Measurements from ENCODE around the gene CD247.

The CD247 gene

DNA sequence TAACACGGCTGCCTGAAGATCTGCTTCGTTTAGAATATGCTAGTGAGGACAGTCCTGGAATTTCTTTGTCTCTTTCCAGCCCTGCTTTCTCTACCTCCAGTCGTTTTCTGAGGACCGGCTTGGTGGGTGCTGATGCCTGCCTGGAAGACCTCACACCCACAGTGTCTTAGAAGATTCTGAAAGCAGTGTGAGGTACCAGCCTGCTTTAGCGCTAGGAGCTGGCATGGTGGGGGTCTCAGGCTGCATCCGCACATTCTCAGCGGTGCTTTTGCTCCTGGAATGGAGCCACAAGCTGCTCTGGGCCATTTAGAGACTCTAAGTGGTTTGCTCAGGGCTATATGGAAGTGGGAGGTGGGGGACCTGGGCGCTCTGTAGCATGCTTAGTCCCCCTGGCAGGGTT lies 61.4 kb downstream of the CD247 start:
- TF ChIP-seq, protein P1, sequence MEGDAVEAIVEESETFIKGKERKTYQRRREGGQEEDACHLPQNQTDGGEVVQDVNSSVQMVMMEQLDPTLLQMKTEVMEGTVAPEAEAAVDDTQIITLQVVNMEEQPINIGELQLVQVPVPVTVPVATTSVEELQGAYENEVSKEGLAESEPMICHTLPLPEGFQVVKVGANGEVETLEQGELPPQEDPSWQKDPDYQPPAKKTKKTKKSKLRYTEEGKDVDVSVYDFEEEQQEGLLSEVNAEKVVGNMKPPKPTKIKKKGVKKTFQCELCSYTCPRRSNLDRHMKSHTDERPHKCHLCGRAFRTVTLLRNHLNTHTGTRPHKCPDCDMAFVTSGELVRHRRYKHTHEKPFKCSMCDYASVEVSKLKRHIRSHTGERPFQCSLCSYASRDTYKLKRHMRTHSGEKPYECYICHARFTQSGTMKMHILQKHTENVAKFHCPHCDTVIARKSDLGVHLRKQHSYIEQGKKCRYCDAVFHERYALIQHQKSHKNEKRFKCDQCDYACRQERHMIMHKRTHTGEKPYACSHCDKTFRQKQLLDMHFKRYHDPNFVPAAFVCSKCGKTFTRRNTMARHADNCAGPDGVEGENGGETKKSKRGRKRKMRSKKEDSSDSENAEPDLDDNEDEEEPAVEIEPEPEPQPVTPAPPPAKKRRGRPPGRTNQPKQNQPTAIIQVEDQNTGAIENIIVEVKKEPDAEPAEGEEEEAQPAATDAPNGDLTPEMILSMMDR (conservative IDR thresholded peaks at IDR 0.05; ENCODE audit: control insufficient read depth, insufficient read depth, low read depth, low read length), result no peak
- no peak overlapping the region for H3K4me3 ChIP-seq (ENCODE audit: control insufficient read depth, low read depth, low read length)
- no peak for DNase-seq (ENCODE audit: low read depth)

DNA sequence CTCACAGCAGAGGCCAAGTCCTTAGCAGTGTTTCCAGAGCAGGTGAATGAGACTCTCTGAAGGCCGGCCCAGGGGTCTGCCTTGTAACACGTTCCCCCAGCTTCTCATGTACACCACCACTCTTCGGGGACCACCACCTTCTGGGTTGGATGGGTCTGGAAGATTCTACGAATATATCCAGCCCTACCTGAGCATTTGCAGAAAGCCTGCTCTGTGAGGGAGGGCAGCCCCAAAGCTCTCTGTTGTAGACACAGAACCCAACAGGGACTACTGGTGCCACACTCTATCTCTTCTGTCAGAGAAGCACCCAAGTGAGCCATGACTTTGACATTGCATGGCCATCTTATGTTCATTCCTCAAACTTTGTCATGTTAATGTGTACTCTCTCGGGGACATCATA lies 61.8 kb downstream of the CD247 start:
- H3K4me3 ChIP-seq (ENCODE audit: control insufficient read depth, low read depth, low read length), result no peak overlapping the region
- no peak for DNase-seq (ENCODE audit: low read depth)
- TF ChIP-seq, protein P1 (conservative IDR thresholded peaks at IDR 0.05; ENCODE audit: control insufficient read depth, insufficient read depth, low read depth, low read length), result no peak

DNA sequence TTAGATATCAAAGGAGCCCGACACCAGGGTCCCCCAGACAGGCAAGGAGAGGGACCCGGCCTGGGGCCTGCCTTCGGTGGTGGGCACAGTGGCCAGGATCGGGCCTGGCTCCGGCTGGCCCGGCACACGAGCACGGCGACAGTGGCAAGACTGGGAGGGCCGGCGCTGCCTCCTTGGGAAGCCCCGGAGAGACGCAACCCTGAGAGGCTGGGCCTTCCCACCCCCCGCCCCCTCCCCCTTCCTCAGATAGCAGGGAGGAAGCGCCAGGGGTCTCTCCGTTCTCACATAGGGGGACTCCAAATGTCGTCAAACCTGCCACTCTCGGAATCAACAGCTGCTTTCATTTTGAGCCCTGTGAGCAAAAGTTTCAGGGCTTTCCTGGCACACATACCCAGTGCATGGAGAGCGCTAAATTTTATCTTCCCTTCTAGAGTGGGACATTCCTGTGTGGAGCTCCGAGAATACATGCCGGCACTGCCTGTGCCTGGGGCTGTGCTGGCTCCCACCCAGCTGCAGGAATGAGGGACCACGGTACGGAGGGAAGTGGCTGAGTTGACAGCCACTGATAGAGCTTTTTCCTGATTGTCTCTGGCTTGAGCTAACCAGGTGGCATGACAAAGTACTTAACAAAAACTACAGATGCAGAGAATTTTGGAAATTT lies 62.4 kb downstream of the CD247 start:
- H3K4me3 ChIP-seq (ENCODE audit: control insufficient read depth, low read depth, low read length), result peak overlapping the region; percentile 65
- TF ChIP-seq, protein P1 (conservative IDR thresholded peaks at IDR 0.05; ENCODE audit: control insufficient read depth, insufficient read depth, low read depth, low read length), result no peak
- no peak for DNase-seq (ENCODE audit: low read depth)

DNA sequence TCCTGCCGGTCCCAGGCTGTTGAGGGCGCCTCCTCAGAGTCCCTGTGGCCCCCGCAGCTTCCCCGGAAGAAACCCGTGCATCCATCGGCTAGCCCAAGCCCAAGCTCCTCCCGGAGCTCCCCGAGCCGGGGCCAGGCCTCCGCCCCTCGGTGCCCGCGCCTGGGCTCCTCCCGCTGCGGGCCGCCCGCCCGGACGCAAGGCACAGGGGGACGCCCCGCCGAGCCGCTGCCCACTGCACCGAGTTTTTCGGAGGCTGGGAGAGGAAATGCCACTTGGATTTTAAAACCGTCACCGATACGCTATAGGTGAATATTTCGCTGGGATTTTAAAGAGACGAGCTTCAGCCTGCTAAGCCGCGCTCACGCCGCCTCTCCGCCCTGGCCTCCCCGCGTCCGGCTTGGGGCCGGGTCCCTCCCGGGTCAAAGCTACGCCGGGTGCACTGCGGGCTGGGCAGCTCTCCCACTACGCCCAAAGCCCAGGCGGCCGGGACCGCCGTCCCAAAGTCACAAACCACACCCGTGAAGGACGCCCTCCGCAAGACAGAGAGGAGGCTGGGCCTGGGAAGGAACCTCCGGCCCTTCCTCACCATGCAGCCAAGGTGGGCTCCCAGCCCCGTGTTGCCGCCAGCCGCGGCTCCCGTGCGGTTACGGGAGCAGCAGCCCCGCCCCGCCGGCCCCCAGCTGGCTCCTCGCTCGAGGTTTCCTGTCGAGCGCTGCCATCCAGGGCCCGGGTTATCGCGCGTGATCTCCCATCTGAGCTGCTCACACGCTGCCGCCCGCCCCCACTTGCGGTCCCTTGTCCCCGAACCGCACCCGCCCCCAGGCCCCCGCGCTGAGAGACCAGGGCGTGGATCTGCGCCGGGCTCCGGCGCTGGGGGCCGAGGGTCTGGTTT lies 63.2 kb downstream of the CD247 start:
- TF ChIP-seq, protein P1 (conservative IDR thresholded peaks at IDR 0.05; ENCODE audit: control insufficient read depth, insufficient read depth, low read depth, low read length), result no peak
- peak overlapping the region; percentile 65 for H3K4me3 ChIP-seq (ENCODE audit: control insufficient read depth, low read depth, low read length)
- no peak for DNase-seq (ENCODE audit: low read depth)

DNA sequence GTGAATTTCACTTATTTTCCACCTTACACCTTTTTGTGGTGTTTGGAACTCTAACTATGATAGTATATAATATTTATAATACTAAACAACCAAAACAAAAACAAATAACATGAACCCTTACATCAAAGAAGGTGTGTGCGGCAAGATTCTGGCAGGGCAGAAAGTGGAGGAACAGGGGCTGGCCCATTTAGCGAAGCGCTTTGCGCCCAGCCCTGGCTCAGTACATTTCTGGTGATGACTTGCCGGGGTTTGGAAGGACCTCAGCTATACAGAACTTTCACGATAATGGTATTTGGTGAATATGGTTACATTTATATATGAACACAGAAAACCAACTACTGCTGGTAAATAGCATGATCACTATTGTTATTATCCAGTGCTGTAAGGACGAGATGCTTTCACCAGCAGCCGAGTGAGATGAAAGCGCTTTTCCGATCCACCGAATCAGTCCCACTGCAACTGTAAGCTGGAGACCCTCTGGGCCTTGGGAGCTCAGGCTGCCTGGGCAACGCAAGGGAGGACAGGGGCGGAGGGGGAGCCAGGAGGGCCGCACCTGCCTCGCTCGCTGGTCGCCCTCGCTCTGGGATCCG lies 63.9 kb downstream of the CD247 start:
- TF ChIP-seq, protein P1 (conservative IDR thresholded peaks at IDR 0.05; ENCODE audit: control insufficient read depth, insufficient read depth, low read depth, low read length), result no peak
- DNase-seq (ENCODE audit: low read depth), result no peak
- H3K4me3 ChIP-seq (ENCODE audit: control insufficient read depth, low read depth, low read length), result peak overlapping the region; percentile 65

DNA sequence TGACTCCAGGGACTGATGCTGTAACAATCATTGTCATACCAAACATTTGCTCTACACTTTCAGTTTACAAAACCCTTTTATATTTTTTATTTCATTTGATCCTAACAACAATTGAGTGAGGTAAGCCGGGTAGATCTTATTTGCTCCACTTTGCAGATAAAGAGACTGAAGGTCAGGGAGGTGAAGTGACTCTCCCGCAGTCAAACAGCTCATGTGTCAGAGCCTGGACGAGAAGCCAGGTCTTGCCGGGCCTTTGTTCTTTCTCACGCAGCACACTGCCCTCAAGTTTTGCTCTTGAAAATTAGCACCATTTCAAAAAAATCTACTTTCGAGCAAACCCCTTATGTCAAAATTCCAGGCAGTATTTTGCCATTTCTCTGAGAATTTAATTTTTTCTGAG lies 65.2 kb downstream of the CD247 start:
- DNase-seq (ENCODE audit: low read depth), result no peak
- TF ChIP-seq, protein P1 (conservative IDR thresholded peaks at IDR 0.05; ENCODE audit: control insufficient read depth, insufficient read depth, low read depth, low read length), result no peak
- H3K4me3 ChIP-seq (ENCODE audit: control insufficient read depth, low read depth, low read length), result no peak overlapping the region
